ENCODE measurements around the gene PCIF1.

PCIF1 gene

DNA sequence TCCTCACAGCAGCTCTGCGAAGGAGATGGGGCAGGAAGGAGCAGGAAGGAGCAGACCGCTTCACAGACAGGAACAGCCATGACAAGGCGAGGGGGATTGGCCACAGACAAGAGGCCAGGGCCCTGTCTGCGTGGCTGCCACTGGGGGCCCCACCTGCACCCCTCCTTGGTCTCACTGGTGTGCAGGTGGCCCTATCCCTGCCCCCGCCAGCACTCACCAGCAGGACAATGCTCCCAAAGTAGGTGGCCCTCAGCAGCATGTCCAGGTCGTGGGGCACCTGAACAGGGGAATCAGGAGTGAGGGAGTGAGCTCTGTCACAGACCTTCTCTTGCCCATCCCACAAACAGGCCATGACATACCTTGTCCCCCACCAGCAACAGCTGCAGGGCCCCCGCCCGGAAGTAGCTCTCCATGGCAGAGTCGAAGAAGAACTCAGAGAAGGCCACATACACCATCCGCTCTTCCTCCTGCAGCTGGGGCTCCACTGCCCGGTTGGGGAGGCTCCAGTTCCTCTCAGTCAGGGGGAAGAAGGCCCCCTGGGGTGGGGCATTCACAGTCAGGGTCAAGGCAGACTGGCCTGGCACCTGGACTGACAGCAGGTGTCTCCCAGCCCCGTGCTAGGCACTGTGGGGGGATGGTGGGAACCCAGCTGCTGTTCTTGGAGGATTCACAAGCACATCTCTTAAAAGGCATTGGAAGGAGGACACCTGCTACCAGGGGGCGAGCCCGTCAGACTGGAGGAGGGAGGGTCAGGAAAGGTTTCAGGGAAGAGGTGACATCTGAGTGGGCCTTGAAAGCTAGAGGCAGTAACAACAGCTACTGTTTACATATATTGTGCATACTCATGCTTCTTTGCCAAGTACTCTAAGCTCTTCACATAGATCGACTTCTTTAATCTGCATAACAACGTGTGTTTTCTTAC is 29.6 kb upstream of the PCIF1 start:
- no peak for DNase-seq (ENCODE audit: low spot score)

DNA sequence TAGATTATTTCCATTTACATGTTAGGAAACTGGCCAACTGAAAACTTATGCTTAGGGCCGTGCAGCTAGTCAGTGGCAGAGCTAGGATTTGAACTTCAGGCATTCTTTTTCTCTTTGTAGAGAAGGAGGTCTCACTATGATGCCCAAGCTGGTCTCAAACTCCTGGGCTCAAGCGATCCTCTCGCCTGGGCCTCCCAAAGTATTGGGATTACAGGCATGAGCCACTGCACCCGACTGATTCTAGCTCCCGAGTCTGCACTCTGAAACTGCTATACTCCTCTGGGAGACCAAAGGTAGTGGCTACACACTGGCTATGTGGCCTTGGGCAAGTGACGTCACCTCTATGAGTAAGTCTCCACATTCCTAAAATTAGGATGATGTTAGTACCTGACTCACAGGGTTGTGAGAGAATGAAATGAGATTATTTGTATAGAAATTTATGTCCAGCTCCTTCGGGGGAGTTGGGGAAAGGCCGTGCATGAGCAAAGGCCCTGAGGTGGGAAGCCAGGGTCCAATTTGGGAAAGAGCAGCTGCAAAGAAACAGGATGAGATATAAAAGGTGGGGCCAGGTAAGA is 28.9 kb upstream of the PCIF1 start:
- no peak for DNase-seq (ENCODE audit: low spot score)

DNA sequence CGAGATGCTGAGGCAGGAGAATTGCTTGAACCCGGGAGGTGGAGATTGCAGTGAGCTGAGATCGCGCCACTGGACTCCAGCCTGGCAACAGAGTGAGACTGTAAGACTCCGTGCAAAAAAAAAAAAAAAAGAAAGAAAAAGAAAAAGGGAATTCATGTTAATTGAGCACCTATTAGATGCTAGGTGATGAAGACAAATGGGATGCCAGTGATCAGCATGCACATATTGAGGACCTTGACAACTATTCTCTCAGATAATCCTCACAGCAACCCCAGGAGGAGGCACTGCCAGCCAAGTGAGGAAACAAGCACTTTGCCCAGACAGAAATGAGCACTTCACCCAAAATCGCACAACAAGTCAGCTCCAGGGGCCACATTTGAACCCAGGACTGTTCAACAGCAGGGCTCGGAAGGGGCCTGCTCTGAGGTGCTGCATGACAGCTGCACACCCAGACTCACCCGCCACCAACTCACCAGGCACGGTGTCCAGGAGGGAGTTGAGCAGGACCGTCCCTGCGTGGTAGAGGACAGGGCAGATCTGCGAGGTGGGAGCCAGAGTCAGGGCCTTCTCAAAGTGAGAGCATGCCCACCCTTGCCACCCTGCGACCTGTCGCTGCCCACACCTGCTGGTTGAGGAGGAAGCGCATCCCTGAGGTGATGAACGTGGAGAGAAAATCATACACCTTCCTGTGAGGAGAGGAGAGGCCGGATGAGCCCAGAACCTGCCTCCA is 27.1 kb upstream of the PCIF1 start:
- DNase-seq (ENCODE audit: low spot score) = no peak

DNA sequence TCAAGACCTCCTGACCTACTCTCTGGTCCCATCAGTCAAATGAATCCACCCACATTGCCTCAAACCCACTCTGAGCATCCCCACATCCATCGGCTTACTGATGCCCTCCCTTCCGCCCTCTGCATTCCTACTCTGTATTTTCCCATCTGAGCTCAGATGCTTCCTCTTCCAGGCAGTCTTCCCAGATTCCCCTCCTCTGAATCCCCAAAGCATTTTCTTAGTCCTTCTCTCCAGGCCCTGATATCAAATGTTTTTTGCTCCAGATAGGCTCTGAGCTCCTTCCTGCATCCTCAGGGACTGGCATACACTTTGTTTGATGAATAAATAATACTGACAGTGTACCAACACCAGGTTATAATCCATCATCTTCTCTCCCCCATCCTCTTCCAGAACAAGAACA is 26.4 kb upstream of the PCIF1 start:
- no peak for DNase-seq (ENCODE audit: low spot score)

DNA sequence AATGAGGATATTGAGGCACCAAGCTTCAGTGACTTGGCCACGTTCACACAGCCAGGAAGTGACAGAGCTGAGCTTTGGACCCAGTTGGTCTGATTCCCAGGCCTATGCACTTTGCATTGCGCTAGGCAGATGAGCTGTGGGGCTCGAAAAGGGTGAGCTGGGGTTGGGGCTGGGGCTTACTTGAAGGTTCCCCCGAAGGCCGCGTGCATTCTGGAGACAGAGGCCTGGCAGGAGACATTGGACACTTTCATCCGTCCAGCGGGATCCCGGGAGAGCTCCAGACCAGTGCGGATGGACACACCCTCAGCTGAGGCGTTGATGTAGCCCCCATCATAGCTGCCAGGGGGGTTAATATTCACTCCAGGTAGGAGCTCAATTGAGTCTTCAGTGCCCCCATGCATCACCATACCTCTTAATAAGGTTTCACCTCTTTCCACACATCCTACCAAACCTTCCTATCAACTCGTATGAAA is 25.1 kb upstream of the PCIF1 start:
- DNase-seq (ENCODE audit: low spot score) = no peak

DNA sequence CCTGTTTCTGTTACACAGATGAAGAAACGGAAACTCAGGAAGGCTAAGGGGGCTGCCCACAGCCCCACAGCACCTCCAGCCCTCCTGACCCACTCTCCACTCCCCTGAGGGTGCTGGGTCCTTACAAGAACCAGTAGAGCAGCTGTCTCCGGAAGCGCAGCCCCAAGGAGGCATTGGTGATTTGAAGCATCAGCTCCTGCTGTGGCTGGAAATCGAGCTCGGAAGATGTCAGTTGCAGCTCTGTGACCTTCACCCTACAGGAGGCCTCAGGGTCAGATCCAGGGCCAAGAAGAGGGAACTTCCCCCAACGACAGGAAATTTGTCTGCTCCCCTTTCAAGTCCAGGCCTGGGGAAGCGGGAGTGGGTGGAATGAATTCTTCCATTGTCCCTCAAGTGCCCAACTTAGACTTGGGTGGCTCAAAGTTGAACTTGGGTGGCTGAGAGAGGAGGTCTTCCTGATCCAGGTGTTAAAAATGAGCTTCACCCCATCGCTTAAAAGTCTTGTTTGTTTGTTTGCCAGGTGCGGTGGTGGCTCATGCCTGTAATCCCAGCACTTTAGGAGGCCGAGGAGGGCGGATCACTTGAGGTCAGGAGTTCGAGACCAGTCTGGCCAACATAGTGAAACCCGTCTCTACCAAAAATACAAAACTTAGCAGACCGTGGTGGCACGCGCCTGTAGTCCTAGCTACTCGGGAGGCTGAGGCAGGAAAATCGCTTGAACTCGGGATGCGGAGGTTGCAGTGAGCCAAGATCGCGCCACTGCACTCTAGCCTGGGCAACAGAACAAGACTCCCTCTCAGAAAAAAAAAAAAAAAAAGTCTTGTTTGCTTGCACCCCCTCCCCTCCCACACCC is 24.4 kb upstream of the PCIF1 start:
- DNase-seq (ENCODE audit: low spot score) = no peak

DNA sequence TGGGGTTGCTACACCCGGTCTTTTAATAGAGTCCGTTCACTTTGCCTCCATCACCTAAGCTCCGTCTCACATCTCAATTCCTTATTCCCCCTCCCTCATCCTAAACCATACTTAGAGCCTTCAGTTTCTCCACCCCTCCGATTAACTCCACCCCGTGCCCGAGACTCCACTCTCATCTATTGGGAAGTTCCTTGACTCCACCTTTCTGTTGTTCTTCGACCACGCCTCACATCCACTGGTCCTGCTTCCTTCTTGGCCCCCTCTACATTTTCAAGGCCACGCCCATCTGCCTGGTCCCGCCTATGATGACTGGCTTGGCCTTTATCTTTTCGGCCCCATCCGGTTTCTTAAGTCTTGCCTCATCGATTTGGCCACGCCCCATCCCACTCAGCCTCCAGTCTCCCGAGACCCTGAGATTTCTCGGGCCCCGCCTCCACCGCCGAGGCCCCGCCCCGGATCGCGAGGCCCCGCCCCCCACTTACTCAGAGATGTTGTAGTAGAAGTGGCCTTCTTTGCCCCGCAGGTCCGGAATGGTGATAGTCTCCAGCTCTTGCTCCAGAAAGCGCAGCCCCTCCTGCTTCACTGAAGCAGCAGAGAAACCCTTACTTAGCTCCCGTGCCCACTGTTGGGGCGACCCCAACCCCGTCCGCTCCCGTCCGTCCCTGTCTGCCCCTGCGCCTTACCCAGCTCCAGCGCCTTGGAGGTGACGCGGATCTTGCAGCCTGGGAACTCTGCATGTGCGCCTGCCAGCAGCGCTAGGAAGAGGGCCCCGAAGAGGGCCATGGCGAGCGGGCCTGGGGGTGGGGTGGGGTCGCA is 23.6 kb upstream of the PCIF1 start:
- peak; percentile 99 for DNase-seq (ENCODE audit: low spot score)

DNA sequence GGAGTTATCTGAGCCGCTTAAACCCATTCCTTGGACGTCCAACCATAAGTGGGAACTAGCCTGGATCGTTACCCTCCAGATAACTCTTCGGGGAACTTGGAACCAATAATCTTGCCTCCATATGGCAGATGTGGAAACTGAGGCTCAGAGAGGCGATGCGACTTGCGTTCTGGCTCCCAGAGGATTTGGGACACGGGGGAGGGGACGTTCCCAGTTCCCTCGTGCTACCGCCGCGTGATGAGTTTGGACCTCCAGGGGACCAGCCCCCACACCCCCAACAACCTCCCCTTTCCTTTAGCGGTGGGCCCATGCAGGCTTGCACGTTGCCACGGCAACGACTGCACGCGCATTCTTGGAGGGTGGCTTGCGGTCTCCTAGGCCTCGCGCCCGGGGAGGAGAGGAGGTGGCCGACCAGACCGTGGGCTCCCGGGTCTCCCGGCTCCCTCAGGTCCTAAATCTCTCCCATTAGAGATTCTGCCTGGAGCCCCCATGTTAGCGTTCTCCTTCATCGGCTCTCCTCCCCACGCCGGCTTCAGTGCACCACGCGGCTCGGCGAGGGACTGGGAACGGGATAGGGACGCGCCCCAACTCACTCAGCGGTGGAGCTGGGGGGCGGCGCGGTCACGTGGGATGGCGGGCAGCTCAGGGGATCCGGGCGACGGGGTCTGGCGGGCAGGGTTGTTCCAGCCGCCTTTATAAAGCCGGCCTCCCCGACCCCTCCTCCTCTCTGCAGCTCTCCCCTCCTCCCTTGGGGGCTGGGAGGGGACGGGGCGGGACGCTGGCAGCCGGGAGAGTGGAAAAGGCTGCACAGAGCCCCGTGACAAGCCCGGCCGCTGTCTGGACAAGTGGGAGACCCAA is 22.8 kb upstream of the PCIF1 start, which contains the start of gene PLTP:
TSS of gene PLTP (minus strand) at position 670 of the 858 bp plus-strand sequence. CDS start 703 bp downstream, outside the sequence.
- peak; percentile 91 for DNase-seq (ENCODE audit: low spot score)

DNA sequence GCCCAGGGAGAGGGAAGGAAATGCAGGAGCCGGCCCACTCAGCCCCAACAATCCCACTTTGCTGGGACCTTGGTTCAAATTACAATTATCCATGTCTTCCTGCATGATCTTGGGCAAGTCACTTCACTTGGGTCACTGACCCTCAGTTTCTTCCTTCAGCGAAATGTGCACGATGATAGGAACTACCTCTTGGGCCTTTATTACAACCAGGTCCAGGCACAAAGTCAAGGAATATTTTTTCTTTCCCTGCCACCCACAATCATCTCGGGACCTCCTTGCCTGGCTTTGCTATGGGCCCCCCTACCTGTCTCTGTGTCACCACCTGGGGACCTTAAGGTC is 22.2 kb upstream of the PCIF1 start:
- DNase-seq (ENCODE audit: low spot score) = no peak

DNA sequence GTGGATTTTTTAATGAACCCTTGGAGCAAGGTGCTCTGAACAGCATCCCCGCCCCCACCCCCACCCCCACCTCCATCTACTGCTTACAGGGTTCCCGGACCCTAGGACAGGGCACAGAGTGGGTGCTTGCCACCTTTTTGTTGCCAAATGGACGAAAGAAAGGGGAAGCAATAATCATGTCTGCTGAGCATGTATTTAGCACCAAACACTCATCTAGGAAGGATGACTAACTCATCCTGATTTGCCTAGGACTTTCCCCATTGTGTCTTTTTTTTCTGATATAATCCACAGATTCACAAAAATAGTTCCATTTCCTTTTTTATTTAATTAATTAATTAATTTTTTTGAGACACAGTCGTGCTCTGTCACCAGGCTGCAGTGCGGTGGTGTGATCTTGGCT is 21.4 kb upstream of the PCIF1 start:
- DNase-seq (ENCODE audit: low spot score) = no peak

DNA sequence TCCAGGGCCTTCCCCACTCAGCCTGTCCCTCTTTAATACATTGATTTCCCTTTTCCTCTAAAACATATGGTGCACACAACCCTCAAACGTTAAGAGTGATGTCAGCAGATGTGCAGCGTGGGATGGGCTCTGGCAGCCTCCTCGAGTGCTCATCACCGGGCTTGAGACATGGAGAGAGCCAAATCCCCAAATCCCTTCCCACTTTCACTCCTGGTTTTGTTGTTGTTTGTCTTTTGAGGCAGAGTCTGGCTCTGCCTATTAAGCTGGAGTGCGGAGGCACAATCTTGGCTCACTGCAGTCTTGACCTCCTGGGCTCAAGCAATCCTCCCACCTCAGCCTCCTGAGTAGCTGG is 16.7 kb upstream of the PCIF1 start:
- no peak for DNase-seq (ENCODE audit: low spot score)

DNA sequence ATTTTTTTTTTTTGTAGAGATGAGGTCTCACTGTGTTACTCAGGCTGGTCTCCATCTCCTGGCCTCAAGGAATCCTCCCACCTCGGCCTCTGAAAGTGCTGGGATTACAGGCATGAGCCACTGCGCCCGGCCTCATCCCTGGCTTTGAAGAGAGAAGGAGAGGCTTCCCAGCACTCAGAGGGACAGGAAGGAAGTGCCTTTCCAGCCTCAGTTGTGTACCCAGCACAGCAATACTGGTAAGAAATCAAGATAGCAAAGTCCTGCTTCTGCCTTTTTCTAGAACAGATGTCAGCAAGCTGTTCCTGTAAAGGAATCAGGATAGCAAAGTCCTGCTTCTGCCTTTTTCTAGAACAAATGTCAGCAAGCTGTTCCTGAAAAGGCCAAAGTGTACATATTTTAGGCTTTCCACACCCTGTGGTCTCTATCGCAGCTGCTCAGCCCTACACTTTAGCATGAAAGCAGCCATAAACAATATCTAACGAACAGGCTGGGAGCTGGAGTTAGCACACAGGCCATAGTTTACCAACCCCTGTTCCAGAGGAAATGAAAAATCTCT is 16.2 kb upstream of the PCIF1 start:
- no peak for DNase-seq (ENCODE audit: low spot score)

DNA sequence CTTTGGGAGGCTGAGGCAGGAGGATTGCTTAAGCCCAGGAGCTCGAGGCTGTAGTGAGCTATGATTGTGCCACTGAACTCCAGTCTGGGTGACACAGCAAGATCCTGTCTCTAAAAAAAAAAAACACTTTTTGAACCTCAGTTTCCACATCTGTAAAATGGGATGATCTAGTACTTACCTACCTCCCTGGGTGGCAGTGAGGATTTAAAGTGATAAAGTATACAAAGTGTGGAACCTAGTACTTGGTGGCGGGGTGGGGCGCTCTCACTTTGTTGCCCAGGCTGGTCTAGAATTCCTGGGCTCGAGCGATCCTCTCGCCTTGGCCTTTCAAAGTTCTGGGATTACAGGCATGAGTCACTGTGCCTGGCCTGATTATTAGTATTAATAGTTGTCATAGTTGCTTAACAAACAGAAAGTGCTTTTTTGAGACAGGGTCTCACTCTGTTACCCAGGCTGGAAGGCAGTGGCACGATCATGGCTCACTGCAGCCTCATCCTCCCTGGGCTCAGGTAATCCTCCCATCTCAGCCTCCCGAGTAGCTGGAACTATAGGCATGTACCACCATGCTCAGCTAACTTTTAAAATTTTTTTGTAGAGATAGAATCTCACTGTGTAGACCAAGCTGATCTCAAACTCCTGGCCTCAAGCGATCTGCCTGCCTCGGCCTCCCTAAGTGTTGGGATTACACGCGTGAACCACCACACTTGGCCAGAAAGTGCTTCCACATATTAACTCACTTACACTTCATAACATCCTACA is 15.5 kb upstream of the PCIF1 start:
- no peak for DNase-seq (ENCODE audit: low spot score)

DNA sequence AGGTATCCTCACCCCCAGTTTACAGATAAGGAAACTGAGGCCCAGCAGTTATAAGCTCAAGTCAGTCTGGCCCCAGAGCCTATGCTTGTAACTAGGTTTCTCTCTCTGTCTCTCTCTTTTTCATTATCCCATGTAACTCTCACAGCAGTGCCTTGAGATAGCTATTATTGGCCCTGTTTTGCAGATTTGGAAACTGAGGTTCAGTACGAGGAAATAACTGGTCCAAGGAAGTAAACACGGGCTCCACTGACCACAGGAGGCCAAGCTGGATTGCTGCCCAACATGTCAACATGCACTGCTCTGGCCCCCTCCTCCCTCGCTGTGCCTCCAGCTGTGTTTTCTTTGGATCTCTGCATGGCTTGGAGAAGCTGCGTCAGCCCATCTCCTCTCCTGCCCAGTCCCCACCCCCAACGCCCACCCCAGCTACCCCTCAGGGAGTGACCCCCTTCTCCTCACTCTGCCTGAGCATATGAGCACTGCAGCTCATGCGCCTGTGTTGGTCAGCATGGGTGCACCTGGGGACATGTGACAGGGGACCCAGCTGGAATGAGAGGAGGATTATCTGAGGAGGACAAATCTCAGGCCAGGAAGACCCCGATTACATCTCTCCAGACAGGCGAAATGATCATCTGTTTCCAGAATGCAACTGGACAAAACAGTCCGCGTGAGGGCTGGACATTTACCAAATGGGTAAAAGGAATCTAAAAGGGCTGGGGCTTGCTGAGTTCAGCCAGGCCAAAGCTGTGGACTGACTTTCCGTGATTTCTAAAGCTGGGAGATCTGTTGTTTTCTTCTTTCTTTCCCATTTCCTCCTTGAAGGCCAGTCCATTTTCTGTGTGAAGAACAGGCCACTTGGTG is 14.7 kb upstream of the PCIF1 start:
- DNase-seq (ENCODE audit: low spot score) = no peak

DNA sequence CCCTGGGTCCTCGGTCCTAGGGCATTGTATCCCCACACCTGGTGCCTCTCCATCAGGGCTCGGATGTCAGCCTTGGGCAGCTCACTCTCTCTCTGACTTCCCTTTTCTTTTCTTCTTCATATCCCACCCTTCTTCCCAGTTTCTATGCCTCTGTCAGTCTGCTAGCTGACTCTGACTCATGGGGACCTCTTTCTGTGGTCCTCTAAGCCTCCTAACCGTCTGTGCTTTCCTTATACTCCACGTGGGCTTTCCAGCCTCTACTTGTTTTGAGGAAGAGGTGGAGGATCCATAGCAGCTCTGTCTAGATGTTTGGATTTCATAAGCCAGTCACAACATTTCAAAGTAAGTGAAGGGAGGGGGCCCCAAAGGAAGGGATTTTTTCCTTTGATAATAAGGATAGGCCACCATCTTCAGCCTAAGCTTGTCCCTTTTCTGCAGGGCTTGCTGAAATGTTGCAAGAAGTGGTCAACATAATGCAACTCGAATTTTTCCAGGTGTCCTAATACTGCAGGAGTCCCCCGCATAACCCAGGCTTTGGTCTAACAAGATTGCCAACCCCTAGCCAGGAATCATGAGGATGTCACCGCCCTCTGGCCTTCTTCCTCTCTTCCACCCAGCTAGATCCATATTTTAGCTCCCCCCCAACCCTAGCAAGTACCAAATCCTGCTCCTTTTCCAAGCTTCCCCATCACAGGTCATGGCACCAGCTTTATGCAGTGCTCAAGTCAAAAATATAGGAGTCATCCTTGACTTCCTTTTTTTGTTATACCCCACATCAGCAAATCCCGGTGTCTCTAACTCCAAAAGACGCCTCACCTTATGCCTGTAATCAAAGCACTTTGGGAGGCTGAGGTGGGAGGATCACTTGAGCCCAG is 13.8 kb upstream of the PCIF1 start:
- DNase-seq (ENCODE audit: low spot score) = no peak

DNA sequence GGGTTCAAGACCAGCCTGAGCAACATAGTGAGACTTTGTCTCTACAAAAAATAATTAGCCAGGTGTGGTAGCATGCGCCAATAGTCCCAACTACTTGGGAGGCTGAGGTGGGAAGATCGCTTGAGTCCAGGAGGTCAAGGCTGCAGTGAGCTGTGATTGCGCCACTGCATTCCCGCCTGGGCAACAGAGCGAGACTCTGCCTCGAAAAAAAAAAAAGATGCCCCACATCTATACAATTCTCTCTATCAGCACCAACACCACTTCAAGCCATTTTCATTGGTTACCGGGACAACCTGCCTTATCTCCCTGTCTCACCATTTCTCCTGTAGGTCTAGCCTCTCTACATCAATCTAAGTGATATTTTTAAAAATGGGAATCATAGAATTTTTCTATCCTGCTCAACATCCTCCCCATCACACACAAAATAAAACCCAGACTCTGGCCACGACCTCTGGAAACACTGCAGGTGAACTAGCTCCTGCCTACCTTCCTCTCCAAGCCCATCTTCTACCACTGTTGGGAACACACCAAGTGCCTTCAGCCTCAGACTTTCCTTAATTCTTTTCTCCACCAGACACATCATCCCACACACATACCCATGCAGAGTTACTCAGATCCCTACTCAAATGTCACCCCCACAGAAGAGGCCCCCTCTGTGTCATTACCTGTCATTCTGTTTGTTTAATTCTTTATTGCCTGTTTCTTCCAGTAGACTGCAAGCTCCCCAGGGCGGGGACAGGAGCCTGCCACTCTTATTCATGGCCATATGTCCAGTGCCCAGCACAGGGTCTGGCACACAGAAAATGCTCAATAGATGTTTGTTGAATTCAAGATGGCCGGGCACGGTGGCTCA is 12.9 kb upstream of the PCIF1 start:
- no peak for DNase-seq (ENCODE audit: low spot score)

Data from ecto neural progenitor cell (in vitro differentiated cells).